ENCODE measurements around the gene CFAP73.

GRCh38 chr12:113131556-113131955, 18.0 kb upstream of the CFAP73 start:
- no peak for TF ChIP-seq GATA2 (IDR thresholded peaks at IDR 0.05; ENCODE audit: low read depth, low read length)
- TF ChIP-seq GATA3 (IDR thresholded peaks at IDR 0.05; ENCODE audit: low read depth, low read length): no peak

All from SH-SY5Y (cell line).